NK-92 (cell line): ENCODE measurements around the gene TNFSF9.

Experiments used
- DNase-seq: peaks from one replicate; lab custom pipeline; 2025; ENCODE audit not compliant: unreplicated experiment; lab: John Stamatoyannopoulos, UW

The TNFSF9 gene, protein sequence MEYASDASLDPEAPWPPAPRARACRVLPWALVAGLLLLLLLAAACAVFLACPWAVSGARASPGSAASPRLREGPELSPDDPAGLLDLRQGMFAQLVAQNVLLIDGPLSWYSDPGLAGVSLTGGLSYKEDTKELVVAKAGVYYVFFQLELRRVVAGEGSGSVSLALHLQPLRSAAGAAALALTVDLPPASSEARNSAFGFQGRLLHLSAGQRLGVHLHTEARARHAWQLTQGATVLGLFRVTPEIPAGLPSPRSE

DNA sequence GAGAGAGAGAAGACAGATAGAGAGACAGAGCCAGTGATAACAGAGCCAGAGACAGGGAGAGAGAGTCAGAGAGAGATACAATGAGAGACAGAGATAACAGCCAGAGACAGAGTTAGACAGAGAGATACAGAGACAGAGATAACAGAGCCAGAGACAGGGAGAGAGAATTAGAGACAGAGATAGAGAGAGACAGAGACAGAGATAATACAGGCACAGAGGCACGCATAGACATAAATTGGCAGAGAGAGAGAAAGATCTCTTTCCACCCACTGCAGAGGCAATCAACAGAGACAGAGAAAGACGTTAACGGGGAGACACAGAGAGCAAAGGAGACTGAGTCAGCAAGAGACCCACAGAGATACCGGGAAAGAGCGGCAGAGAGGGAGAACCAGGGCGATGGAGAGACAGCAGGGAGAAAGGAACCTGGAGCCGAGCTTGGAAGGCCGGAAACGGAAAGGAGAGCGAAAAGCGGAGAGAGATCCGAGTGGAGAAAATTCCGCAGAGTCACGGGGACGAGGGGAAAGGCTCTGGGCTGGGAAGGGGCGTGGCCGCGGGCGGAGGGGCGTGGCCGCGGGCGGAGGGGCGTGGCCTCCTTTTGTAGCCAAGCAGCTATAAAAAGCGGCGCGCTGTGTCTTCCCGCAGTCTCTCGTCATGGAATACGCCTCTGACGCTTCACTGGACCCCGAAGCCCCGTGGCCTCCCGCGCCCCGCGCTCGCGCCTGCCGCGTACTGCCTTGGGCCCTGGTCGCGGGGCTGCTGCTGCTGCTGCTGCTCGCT lies at the start of gene TNFSF9:
Gene TNFSF9, plus strand, starts transcription at position 641 of the 777 bp plus-strand sequence. Its CDS starts 11 bp downstream, at position 652.
- DNase-seq = no peak

DNA sequence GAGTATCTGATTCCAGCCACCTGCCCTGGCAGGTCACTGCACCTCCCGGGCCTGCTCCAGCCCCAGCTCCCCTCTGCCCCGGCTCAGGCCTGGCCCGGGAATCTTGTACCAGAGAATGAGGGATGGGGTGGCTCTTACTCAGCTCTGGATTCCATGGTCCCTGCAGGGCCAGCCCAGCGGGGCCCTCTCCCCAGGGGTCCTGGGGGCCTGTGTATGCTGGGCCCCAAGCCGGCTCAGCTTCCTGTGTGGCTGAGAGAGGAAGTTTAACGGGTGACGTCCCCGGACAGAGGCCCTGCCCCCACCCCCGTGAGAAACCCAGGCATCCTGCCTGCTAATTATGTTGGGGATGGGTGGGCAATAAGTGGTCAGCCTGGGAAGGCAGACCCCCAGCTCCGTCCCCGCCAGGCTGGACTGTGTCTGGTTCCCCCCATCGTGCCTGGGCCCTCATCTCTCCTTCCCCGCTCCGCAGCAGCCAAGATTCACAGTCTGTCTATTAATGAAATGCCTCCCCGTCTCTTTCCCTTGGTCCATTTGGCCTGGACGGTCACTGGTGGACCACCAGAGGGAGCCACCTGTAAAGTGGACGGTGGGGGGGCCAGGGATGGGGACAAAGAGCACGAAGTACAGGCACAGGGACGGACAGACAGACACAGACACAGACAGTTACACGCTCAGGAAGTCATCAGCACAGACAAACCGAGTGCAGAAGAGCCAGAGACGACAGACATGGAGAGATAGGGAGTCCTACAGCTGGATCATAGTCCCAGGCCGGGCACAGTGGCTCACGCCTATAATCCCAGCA lies 49.1 kb upstream of the TNFSF9 start, which contains the start of gene DENND1C:
Gene DENND1C, minus strand, starts transcription at position 247 of the 802 bp plus-strand sequence. Its CDS starts 92 bp downstream, at position 155.
- DNase-seq = no peak

DNA sequence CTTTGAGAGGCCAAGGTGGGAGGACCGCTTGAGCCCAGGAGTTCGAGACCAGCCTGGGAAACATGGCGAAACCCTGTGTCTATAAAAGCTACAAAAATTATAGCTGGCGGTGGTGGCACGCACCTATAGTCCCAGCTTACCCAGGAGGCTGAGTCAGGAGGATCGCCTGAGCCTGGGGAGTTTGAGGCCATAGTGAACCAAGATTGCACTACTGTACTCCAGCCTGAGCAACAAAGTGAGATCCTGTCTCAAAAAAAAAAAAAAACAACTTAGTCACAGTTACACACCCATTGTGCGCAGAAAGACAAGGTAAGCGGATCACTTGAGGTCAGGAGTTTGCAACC lies 48.5 kb upstream of the TNFSF9 start:
- no peak for DNase-seq

DNA sequence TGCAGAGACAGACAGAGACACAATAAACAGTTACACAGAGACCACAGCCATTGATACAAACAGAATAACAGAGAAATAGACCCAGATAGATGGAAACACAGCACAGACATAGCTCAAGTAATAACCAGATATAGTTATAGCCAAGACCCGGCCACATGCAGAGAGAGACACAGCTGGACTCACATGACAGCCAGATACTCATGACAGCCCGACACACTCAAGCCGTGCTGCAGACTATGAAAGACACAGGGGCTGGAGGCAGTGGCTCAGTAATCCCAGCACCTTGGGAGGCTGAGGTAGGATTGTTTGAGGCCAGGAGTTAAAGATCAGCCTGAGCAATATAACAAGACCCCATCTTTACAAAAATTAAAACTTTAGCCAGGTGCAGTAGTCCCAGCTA lies 47.6 kb upstream of the TNFSF9 start:
- no peak for DNase-seq

DNA sequence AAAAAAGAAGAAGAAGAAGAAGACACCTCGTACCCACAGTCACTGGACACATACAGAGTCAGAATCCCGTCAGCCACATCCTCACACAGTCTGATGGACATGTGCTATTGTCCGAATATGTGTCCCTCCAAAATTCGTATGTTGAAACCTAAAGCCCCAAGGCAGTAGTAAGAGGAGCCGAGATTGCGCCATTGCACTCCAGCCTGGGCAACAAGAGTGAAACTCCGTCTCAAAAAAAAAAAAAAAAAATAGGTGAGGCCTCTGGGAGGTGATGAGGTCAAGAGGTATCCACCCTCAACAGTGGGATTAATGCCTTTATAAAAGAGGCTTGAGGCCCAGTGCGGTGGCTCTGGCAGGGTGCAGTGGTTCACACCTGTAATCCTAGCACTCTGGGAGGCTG lies 46.6 kb upstream of the TNFSF9 start:
- DNase-seq = no peak

DNA sequence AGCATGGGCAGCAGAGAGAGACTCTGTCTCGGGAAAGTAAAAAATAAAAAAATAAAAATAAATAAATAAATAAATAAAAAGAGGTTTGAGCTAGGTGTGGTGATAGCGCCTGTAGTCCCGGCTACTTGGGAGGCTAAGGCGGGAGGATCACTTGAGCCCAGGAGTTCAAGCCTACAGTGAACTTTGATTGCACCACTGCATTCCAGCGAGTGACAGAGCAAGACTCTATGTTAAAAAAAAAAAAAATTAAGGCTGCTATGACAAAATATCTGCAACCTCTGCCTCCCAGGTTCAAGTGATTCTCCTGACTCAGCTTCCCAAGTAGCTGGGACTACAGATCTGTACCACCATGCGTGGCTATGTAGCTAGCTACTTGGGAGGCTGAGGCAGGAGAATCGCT lies 46.0 kb upstream of the TNFSF9 start:
- DNase-seq = no peak

DNA sequence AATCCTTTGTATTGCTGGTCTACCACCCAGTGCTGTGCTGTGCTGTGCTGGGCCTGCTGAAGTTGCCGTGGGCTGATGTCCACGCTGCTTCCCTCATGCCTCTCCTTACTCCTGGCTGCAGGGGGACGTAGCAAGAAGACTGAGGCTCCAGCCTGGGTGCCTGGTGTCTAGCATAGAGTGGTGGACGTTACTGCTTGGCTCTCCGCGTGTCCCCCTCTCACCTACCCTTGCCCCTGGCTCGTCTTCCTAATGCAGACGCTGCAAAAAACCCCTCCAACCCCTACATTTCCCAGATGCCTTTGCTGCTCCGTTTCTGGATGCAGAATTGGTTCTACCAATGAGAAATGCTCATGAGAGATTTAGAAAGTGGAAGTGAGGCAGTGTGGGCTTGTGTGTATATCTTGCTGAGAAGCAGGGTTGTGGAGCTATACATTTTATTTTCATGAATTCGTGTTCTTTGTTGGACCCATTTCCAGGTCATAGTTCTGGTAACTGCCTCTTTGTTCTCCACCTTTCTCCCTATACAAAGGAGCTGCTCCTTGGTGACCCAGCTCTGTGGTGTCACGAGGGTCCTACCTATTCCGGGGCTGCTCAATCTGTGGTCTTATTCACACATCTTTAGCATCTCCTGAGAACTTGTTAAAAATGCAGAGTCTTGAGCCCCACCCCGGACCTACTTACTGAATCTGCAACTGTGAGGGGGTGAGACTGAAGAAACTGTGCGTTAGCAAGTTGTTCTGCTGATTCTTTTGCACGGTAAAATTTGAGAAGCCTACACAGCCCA lies 41.4 kb upstream of the TNFSF9 start:
- DNase-seq = no peak

DNA sequence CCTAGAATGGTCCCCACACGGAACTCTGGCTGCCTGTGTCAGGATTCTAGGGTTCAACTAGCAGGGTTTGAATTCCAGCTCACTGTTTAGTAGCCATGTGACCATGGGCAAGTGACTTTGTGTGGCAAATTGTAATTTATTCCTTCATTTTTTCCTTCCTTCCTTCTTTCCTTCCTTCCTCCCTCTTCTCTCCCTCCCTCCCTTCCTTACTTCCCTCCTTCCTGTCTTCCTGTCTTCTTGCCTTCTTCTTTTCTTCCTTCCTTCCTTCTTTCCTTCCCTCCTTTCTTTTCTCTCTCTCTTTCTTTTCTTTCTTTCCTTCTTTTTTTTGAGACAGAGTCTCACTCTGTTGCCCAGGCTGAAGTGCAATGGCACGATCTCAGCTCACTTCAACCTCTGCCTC lies 40.7 kb upstream of the TNFSF9 start:
- DNase-seq = no peak

DNA sequence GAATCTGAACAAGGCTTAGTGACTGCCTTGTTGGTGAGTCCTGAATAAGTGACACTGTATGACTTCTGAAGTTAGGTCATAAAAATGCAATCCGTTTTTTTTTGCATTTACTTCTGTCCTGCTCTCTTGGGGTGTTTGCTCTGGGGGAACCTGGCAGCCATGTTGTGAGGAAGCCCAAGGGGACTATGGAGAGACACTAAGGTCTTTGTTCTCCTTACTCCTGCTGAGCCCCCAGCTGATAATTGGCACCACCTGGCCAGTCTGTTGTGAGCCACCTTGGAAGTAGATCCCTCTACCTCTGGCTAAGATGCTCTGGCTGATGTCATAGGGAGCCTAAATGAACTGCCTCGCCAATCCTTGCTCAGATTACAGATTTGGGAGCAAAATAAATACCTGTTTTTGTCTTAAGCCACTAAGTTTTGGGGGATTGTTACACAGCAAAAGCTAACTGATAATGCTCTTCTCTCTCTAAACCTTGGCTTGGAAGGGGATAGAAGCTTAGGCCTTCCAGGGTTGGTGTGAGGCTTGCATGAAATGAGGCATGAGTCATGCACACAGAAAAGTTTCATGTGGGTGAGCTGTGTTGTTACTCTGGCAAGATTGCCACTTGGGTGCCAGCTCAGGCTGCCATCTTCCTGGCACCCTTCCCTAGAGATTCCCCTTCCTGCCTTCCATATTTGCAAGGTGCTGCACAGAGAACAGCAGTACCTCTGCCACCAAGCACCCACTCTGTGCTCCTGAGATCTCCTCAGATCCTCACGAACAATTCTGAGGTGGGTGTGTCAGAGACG lies 38.8 kb upstream of the TNFSF9 start:
- no peak for DNase-seq

DNA sequence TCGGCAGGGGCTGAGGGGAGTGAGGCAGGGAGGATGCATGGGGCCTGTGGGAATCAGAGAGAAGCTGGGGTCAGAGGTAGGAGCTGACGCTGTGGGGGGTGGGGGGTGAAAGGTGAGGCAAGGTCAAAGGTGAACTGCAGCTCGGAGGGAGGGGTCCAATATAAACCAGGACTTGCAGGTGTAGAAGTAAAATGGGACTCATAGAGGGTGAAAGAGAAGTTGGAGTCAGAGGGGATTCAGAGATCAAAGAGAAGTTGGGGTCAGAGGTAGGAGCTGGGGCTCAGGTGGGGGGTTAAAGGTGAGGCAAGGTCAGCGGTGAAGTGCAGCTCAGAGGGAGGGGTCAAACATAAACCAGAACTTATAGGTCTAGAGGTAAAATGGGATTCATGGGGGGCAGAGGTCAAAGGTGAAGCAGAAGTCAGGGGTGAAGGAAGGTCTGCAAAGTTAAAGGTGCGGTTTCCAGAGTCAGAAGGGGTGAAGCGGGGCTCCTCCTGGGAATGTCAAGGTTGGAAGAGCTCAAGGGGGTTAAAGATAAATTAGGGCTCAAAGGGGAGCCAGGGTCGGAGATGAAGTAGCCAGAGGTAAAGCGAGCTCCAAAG lies 36.3 kb upstream of the TNFSF9 start:
- no peak for DNase-seq

DNA sequence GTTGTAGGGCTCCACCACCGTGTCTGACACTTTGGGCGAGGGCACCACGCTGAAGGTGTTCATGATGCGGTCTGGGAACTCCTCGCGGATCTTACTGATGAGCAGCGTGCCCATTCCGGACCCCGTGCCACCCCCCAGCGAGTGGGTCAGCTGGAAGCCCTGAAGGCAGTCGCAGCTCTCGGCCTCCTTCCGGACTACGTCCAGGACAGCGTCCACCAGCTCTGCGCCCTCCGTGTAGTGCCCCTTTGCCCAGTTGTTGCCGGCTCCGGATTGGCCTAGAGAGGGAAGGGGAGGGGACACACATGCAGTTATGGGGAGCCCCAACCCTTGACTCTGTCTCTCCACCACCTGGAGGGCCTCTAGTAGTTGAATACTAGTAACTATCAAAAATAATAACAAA lies 34.9 kb upstream of the TNFSF9 start:
- no peak for DNase-seq

DNA sequence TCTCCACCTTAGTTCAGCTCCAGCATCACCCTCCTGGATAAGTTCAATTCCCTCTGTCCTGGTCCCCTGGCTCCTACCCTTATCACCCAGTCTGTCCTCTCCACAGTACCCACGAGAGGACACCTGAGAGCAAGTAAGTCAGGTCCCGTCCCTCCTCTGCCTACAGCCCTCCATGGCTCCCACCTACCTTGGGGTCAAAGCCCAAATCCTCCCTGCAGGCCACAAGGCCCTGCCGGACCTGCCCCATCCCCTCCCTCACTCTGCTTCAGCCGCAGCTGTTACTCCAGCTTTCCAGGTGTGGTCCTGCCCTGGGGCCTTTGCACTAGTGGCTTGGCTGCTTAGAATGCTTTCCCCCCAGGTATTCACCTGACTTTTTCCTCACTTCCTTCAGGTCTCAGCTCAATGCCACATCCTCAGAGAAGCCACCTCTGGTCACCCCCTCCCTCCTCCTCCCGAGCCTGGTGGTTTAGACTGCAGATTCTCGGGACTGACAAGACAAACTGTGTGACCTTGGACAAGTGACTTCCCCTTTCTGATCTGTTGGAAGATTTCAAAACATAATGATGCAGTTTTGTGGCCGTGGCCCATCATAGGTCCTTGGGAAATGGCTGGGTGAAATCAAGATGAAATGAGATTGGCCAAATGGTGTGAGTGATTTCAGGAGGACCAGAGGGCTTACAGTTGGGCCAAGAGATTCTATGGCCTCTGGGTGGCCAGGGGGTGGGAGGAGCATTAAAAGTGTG lies 32.4 kb upstream of the TNFSF9 start:
- DNase-seq = no peak

DNA sequence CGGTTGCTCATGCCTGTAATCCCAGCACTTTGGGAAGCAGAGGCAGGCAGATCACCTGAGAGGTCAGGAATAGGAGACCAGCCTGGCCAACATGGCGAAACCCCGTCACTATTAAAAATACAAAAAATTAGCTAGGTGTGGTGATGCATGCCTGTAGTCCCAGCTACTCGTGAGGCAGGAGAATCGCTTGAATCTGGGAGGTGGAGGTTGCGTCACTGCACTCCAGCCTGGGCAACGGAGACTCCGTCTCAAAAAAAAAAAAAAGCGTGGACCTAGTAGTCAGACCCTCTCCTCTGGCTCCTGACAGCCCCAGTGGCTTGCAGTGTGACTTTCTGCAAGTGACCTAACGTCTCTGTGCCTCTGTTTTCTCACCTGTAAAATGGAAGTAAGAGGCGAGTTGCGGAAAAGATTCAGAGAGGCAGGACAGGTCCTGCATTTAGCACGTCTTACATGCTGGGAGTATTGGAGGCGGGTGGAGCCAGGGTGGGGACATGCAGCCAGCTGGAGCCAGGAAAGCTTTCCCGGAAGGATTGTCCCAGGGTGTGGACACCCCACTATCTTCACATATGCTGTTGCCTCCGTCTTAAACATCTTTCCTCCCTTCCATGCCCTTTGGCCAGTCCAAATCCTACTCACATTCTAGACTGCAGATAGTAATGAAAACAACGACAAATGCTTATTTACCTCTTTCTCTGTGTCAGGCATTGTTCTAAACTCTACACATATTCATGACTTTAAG lies 31.6 kb upstream of the TNFSF9 start:
- DNase-seq = no peak

DNA sequence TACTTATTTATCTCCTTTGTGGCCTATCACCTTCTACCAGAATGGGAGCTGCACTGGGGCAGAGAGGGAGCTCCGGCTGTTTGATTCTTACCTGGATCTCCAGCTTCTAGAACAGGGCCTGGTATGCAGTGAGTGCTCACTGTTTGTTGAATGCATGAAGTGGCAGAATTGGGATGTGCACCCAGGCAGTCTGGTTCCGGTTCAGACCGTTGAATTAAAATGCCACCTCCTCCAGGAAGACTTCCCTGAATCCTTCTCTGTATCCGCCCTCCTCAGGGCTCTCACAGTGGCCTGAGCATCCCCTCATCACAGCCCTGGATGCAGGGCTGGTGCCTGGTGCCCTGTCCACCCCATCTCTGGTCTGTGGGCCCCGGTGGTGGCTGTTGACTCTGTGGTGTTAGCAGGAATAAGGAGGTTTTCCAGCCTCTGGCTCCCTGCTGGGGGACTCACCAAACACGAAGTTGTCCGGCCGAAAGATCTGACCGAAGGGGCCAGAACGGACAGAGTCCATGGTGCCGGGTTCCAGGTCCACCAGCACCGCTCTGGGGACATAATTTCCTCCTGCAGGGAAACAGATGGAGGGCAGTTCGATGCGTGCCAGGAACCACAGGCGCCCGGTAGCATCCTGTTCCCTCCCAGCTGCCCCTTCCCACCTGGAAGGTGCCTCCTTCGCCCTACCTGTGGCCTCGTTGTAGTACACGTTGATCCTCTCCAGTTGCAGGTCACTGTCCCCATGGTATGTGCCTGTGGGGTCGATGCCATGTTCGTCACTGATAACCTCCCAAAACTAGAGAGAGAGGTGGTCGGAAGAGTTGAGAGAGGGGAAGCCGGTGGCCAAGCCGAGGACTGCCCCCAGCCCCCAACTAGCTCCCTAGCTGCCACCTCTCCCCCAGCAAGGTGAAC lies 29.7 kb upstream of the TNFSF9 start:
- no peak for DNase-seq

DNA sequence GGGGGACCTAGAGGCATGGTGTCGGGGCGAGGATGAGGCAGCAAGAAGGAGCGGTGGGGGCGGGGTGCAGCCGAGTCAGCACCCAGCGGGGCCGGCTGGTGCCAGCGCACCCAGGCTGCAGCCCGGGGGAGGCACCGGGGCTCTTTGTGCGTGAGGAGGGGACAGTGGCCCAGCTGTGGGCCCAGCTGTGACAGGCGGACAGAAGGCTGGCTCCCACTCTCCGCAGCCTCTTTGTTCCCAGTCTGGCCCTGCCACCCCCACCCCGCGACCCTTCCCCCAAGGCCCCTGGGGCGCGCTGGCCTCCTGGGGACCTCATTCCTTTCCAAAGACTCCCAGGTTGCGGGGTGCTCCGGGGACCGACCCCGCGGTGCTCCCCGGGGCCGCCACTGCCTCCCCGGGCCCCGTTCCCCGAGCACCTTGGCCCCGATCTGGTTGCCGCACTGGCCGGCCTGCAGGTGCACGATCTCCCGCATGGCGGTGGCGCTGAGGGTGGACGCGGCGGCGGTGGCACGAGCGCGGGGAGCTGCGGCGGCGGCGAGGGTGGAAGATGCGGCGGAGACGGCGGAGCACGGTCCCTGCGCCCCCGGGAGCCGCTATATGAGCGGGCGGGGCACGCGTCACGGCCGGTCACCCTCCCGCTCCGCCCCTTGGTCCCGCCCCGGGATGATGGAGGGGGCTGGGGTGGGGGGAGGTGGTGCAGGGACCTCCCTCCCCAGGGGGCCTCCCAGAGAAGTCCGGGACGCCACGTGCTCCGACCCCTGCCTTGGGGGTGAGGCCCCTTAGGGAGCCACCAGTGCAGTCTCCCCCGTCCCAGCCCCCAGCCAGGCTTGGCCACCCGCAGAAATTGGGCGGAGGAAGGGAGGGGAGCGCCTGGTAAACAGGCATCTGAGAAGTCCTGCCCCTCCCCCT lies 28.8 kb upstream of the TNFSF9 start, which contains the start of gene TUBB4A:
Gene TUBB4A, minus strand, starts transcription at position 570 of the 909 bp plus-strand sequence. Its CDS starts 97 bp downstream, at position 473.
- no peak for DNase-seq
